Ovary (tissue), 3 donors: Measurements from ENCODE around the gene FPGT.
"Not testable (repeated sequence)": the region's sequence is repeated elsewhere in the genome, so short reads cannot be mapped to it uniquely, and the experiment has no call there.

Experiments
- CTCF ChIP-seq, 3 donors: fragments of 450-650 bp in 2 of 3; fragments of 200-600 bp in 1 of 3; IDR thresholded peaks; one replicate each; pipeline versions ENCODE4 v1.5.1 to v1.8.0; 2016 to 2022; ENCODE audit warnings: antibody characterized with exemption in 3 of 3, mild to moderate bottlenecking in 1 of 3
- EP300 ChIP-seq: sonication (generic); formaldehyde crosslinking; IDR thresholded peaks from one replicate; pipeline ENCODE4 v1.6.1; 2017; ENCODE audit warnings: antibody characterized with exemption
- donor health status: DM: no; HTN: no; CAD: no.

DNA sequence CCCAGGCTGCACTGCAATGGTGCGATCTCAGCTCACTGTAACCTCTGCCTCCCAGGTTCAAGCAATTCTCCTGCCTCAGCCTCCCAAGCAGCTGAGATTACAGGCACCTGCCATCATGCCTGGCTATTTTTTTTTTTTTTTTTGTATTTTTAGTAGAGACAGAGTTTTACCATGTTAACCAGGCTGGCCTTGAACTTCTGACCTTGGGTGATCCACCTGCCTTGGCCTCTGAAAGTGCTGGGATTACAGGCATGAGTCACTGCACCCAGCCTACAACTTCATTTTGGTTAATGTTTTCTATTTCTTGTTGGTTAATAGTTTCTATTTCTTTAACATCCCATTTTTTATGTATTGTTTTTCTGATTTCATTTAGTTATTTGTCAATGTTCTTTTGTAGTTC is 23.6 kb upstream of the FPGT start:
- not testable (repeated sequence) for TF ChIP-seq CTCF (IDR thresholded peaks at IDR 0.05); EP300
